ENCODE measurements around the gene SECISBP2L. TPM values are rescaled to one million over a fixed set of nuclear protein-coding genes. Genes with fewer than 3 reads are reported as not detected.
"Not testable (repeated sequence)": the region's sequence is repeated elsewhere in the genome, so short reads cannot be mapped to it uniquely, and the experiment has no call there.

The SECISBP2L gene
- total RNA-seq, 2 donors from 2014 or later: 39.6 to 46.4 TPM

DNA sequence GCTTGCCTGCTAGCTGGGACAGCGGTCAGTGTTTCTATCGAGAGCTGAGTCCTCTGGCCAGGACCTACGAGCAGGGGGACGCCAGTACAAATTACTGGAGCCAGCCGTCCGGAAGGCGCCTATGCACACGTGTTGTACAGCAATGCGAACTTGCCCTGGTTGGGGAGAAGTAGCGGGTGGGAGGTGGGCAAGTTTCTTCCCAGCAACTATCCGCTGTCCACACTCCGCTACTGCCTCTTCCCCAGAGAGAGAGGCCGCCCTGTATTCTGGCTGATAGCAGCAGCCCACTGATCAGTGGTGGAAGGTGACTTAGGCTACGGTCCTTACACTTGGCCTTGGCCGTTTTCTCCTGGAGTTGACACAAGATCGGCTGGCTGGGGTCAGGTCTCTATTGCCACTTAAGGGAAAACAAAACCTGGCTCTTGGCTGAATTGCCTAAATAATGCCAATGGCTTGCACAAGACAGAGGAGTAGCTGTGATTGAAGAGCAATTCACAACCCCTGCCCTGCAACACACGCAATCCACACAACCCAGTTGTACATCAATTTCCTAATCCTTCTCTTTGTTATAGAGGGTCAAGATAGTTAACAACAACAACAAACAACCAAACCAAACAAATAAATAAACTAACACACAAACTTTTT, 69.7 kb downstream of the SECISBP2L start:
- H3K27me3 ChIP-seq (replicated peaks; ENCODE audit: insufficient read depth): no peaks in the 10 kb centered on the region
- no peak for DNase-seq (ENCODE audit: low spot score)
- H3K27ac ChIP-seq: no peak overlapping the region
- no peak for TF ChIP-seq POLR2A (IDR thresholded peaks at IDR 0.05)
- TF ChIP-seq, protein P1, sequence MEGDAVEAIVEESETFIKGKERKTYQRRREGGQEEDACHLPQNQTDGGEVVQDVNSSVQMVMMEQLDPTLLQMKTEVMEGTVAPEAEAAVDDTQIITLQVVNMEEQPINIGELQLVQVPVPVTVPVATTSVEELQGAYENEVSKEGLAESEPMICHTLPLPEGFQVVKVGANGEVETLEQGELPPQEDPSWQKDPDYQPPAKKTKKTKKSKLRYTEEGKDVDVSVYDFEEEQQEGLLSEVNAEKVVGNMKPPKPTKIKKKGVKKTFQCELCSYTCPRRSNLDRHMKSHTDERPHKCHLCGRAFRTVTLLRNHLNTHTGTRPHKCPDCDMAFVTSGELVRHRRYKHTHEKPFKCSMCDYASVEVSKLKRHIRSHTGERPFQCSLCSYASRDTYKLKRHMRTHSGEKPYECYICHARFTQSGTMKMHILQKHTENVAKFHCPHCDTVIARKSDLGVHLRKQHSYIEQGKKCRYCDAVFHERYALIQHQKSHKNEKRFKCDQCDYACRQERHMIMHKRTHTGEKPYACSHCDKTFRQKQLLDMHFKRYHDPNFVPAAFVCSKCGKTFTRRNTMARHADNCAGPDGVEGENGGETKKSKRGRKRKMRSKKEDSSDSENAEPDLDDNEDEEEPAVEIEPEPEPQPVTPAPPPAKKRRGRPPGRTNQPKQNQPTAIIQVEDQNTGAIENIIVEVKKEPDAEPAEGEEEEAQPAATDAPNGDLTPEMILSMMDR (IDR thresholded peaks at IDR 0.05): no peak
- no peak for TF ChIP-seq POLR2AphosphoS5 (IDR thresholded peaks at IDR 0.05)
- intact Hi-C loops (cut with DNase I): no loop called here
- WGBS: 89% methylated on average over 17 of the region's 17 CpGs
- H3K4me3 ChIP-seq: no peak overlapping the region
- no peaks in the 10 kb centered on the region for H3K36me3 ChIP-seq
- no peaks in the 10 kb centered on the region for H3K9me3 ChIP-seq
- H3K4me1 ChIP-seq (replicated peaks): no peaks in the 10 kb centered on the region

DNA sequence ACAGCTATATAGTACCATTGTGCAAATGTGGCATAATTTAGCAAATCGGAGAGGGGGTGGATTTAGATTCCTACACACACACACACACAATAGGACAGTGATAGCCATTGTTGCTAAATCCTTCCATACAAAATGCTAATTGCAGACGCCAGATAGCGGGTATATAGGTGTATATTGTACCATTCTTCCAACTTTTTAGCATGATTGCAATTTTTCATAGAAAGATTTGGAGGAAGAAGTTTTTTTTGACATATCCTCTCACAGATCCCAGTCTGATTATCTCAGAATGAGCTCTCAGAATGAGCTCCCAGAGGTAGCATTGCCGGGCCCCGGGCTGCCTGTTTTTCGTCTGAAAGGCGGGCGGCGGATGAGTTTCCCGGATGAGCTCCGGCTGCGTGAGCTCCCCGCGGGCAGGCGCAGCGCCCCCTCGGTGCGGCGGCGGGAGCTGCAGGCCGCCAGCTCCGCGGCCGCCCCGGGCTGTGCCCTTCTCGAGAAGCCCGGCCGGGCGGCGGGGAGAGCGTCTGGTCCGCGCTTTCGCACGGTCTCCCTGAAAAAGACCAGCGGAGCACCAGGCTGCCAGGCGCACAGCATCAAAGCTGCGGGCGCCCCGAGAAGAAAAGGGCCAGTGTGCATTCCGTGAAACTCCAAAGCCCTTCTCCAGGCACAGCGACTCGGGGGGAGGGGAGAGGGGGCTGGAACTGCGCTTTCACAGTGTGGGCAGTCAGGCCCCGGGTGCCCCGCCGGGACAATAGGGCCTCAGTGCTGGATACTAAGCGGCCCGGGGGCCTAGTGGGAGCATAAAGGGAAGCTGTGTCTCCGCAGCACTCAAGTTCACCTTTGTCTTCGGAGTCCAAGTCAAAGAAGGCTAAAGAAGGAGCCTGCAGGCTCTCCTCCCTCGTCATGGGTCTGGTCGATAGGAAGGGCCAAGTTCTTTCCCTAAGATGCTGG, 70.5 kb downstream of the SECISBP2L start:
- Histone ChIP-seq H3K27me3 (replicated peaks; ENCODE audit: insufficient read depth) (no peaks in the 10 kb centered on the region), H3K4me1 (replicated peaks) (no peaks in the 10 kb centered on the region), H3K36me3 (no peaks in the 10 kb centered on the region), H3K27ac (no peak overlapping the region), H3K4me3 (peak overlapping the region; percentile 22 to 34), H3K9me3 (no peaks in the 10 kb centered on the region)
- WGBS: 7% methylated on average over 53 of the region's 53 CpGs
- peak; percentile 59 for DNase-seq (ENCODE audit: low spot score)
- TF ChIP-seq POLR2A (IDR thresholded peaks at IDR 0.05) (no peak), POLR2AphosphoS5 (IDR thresholded peaks at IDR 0.05) (no peak)
- TF ChIP-seq, protein P1 (IDR thresholded peaks at IDR 0.05): peak; percentile 73 to 81 (median 78)
- intact Hi-C loops (cut with DNase I): no loop called here

DNA sequence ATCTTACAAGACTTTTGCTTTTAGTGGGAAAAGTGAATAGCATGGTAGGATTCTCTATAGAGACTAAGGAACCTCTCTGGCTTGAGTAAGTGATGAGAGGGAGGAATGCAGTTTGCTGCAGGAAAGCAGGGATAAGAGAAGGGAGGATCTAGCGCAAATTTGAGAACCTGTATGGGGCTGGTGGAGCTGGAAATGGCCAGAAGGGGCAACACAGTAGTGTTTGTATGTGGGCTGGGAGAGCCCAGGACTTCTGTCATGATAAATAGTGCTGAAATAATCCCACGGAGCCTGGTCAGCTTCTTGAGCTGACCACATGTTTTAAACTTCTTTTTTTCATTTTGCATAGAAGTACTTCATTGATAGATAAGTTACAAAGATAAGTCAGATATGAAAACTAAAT, 71.4 kb downstream of the SECISBP2L start:
- H3K27me3 ChIP-seq (replicated peaks; ENCODE audit: insufficient read depth): no peaks in the 10 kb centered on the region
- WGBS: 65% methylated on average over 2 of the region's 2 CpGs
- no peaks in the 10 kb centered on the region for H3K36me3 ChIP-seq
- TF ChIP-seq POLR2AphosphoS5 (IDR thresholded peaks at IDR 0.05): no peak
- TF ChIP-seq, protein P1 (IDR thresholded peaks at IDR 0.05): no peak
- no peak for TF ChIP-seq POLR2A (IDR thresholded peaks at IDR 0.05)
- DNase-seq (ENCODE audit: low spot score): no peak
- H3K27ac ChIP-seq: no peak overlapping the region
- intact Hi-C loops (cut with DNase I): no loop called here
- no peaks in the 10 kb centered on the region for H3K9me3 ChIP-seq
- H3K4me1 ChIP-seq (replicated peaks): no peaks in the 10 kb centered on the region
- no peak overlapping the region for H3K4me3 ChIP-seq

DNA sequence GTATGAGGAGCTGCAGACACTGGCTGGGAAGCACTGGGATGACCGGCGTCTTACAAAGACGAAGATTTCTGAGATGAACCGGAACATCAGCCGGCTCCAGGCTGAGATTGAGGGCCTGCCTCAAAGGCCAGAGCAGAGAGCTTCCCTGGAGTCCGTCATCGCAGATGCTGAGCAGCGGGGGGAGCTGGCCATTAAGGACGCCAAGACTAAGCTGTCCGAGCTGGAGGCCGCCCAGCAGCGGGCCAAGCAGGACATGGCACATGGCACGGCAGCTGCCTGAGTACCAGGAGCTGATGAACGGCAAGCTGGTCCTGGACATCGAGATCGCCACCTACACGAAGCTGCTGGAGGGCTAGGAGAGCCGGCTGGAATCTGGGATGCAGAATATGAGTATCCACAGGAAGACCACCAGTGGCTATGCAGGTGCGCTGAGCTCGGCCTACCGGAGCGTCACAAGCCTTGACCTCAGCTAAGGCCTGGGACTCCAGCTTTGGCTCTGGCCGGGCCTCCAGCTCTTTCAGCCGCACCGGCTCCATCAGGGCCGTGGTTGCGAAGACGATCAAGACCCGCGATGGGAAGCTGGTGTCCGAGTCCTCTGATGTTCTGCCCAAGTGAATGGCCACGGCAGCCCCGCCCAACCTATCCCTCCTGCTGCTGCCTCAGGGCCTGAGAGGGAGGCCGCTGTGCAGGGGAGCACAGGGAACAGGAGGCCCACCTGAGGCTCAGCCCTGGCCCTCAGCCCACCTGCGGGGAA, 73.3 kb downstream of the SECISBP2L start:
- intact Hi-C loops (cut with DNase I): no loop called here
- 95% methylated on average over 28 of the region's 35 CpGs for WGBS

DNA sequence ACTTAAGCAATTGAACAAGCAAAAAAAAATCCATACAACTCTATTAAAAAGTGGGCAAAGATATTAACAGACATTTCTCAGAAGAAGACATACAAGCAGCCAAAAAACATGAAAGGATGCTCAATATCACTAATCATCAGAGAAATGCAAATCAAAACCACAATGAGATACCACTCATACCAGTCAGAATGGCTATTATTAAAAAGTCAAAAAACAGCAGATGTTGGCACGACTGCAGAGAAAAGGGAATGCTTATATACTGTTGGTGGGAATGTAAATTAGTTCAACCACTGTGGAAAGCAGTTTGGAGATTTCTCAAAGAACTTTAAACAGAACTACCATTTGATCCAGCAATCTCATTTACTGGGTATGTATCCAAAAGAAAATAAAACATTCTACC, 75.3 kb downstream of the SECISBP2L start:
- intact Hi-C loops (cut with DNase I); DNase-seq (ENCODE audit: low spot score); H3K27ac ChIP-seq; H3K27me3 ChIP-seq (replicated peaks; ENCODE audit: insufficient read depth); H3K9me3 ChIP-seq; H3K4me1 ChIP-seq (replicated peaks); H3K36me3 ChIP-seq; H3K4me3 ChIP-seq: not testable (repeated sequence)
- WGBS: 61% methylated on average over 1 of the region's 1 CpG

More for the DNA sequence above, 73.3 kb downstream of the SECISBP2L start:
- H3K27ac ChIP-seq: no peak overlapping the region
- no peaks in the 10 kb centered on the region for H3K27me3 ChIP-seq (replicated peaks; ENCODE audit: insufficient read depth)
- no peak overlapping the region for H3K4me3 ChIP-seq
- no peaks in the 10 kb centered on the region for H3K4me1 ChIP-seq (replicated peaks)
- no peaks in the 10 kb centered on the region for H3K36me3 ChIP-seq
- no peak for DNase-seq (ENCODE audit: low spot score)
- TF ChIP-seq, protein P1 (IDR thresholded peaks at IDR 0.05): no peak
- H3K9me3 ChIP-seq: no peaks in the 10 kb centered on the region

Data from prostate gland (tissue), 2 donors.